HG03432 (cell line): ENCODE results near the gene PDSS2.
"Not testable (repeated sequence)": the region's sequence is repeated elsewhere in the genome, so short reads cannot be mapped to it uniquely, and the experiment has no call there.

ENCODE experiments used
- ATAC-seq: cut with Tn5 transposase; IDR thresholded peaks from one replicate; pipeline ENCODE4 v1.9.1; 2021; ENCODE audit warnings: mild to moderate bottlenecking, moderate library complexity; ENCODE audit not compliant: unreplicated experiment

The PDSS2 gene

GRCh38 chr6:107280001-107280400 is 179.4 kb downstream of the PDSS2 start:
- not testable (repeated sequence) for ATAC-seq

- no peak for ATAC-seq
These were observed 184.0 kb downstream of the PDSS2 start for GRCh38 chr6:107275330-107275865.

DNA sequence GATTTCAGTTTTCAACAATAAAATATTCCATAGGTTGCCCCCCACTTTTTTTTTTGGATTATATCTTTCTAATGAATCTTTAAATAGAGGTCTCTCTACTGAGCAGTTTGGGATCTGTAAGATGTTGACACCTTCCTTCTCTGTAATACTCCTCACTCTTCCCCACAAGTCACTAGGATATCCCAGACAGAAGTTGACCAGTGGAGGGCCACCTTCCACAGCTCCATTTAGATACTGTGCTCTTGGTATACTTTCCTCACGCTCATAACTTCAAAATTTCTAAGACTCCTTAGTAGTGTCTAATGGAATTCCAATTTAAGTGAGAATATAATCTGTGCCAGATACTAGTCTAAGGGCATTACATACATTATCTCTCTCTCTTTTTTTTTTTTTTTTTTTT is 185.1 kb downstream of the PDSS2 start:
- no peak for ATAC-seq

DNA sequence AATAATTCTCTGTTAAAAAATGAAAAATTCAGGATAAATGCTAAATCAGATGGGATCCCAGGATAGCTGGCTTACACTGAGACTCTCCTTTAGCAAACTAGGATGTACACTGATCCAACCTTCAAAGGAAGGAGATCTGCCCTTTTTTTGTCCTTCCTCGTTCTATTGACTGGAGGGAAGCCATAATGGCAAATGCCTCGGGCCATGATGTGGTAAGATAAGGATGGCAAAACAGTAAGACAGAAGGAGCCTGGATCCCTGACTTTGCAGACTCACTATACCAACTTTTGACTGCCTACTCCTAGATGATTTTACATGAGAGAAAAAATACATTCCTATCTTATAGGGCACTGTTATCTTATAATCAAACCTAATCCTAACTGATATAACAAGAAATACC is 187.1 kb downstream of the PDSS2 start:
- ATAC-seq = no peak

- no peak for ATAC-seq
These were observed 188.1 kb downstream of the PDSS2 start for GRCh38 chr6:107271208-107271790.

- ATAC-seq = no peak
These were observed 191.7 kb downstream of the PDSS2 start for GRCh38 chr6:107267634-107268033.

- no peak for ATAC-seq
These were observed 192.4 kb downstream of the PDSS2 start for GRCh38 chr6:107267006-107267405.

GRCh38 chr6:107266563-107266962 is 192.8 kb downstream of the PDSS2 start:
- ATAC-seq = no peak

DNA sequence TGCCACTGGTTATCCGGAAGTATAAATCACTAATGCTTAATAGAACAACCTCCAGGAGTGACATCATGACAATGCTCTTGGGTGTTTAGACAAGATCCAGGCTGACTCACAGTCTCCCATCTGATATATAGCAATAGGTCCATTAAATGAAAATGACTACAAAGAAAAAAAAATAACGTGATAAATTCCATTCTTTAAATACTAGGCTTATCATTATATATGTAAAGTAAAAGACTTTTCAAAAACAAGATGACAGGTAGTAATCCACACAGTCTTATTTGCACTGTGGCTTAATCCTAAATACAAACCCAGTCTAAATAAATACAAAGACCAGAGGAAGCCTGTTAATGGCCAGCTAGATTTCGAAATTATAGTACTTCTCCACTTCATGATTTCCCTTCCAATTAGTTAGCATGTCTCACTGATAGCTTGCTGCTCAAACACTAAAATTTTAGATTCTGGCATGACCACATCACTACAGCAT is 195.0 kb downstream of the PDSS2 start:
- ATAC-seq = no peak

DNA sequence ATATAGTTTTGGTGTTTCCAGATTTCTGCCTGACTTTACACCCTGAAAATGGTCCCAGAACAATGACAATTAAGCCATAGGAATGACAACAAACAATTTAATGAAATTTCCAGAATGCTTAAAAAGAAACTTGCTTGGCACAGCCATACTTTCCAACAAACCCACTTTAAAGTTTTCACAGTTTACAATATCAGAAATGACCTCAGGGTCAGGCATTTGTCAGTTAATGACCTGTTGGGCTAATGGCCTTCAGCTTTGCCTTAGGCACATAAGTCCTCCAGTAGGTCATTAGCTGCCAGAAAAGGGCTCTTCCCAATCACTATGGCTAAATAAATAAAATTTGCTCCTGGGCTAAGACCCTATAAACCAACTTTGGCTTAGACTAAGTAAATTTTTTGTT is 199.4 kb downstream of the PDSS2 start:
- ATAC-seq = no peak

DNA sequence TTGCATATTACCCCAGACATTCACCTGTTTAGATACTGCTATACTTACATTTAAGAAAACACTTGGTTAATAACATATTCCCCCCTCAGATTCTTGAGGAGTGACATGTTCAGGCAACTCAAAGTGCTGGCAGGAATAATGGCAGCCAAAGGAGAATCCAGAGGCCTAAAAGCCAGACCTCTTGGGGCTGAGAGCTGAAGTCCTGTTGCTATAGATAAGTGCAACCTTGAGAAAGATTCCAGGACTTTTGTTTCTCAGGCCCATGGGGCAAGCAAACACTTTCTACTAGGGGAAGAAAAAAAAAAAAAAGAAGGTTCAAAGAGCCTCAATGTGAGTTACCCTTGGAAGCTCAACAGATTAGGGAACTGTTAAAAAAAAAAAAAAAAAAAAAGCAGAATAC is 211.2 kb downstream of the PDSS2 start:
- no peak for ATAC-seq

DNA sequence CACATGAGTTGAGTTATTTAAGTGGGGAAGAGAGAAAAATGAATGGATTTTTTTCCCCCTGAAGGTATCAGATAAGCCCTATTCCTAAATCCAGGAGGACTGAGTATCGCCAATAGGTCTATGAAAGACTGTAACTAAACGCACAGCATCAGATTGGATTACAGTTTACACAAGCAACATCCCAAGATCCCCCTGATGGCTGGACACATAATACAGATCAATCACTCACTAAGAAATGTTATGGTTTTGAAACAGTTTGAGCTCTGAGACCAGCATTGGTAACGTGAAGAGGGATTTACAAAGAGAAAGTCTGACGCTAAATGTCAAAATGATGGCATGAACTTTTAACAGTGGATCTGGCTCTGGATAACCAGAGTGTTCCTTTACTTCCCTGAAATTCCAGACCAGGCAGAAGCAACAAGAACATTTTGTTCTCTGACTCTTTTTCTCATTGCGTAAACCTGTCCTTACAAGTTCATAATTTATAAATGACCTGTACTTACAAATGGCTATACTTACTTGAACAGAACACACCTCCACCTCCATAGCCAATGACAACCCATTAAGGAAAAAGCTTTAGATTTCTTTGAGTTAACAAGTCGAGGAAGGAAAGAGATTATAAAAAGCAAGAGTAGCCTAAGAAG is 212.3 kb downstream of the PDSS2 start:
- ATAC-seq = no peak

GRCh38 chr6:107246249-107246971 is 213.0 kb downstream of the PDSS2 start:
- no peak for ATAC-seq

DNA sequence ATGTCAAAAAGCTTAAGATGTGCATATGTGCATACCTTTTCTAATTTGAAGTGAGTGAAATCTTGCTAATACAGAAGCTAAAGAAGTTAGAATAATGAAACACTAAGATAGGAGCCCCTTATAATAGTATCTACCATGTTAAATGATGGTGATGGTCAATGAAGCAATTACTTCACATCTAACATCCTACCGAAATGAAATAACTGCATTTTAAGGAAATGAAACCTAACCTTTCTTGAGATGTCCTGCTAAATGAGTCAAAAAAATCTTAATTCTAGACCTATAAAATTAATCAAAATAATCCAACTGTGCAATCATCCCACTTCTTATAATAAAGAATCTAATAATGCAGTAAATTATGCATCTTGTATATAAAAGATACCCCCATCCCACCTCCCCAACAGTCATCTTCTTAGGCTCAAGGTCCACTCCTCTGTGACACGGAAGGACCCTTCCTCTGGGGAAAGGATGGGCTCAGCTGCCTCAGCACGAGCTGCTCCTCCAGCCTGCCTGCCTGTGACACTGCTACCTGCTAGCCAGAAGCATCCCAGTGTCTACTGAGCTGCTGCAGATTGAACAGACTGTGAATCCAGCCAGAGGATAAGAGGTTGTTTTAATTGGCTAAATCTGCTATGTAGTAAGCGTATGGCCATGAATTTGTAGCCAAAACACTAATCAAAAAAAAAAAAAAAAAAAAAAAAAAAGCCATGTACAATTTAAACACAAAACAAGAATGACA is 214.5 kb downstream of the PDSS2 start:
- ATAC-seq = no peak

DNA sequence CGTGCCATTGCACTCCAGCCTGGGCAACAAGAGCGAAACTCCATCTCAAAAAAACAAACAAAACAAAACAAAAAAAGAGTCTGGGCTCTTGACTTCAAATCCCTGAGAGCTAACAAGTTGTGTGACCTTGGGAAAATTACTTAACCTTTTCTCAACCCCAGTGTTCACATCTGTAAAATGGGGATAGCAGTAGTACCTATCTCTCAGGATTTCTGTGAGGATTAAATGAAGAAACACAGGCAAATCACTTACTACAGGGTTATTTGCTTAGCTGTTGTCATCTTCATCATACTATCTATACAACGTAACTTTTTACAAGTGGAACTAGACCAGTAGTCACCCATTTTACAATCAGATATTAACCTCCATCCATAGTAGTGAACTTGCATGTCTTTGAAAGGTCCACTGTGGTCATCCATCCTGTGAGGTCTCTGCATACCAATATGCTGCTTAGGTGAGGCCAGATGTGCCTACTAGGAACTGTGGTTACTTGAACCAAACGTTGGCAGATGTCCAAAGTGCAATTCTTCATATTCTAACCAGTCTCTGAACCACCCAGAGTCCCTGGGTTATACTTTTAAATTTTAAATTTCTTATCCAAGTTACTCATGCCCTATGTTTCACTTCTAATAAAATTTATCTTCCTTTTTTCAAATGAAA is 215.2 kb downstream of the PDSS2 start:
- no peak for ATAC-seq

GRCh38 chr6:107243471-107243870 is 215.9 kb downstream of the PDSS2 start:
- ATAC-seq = no peak

GRCh38 chr6:107237992-107238660 is 221.2 kb downstream of the PDSS2 start:
- ATAC-seq = no peak

DNA sequence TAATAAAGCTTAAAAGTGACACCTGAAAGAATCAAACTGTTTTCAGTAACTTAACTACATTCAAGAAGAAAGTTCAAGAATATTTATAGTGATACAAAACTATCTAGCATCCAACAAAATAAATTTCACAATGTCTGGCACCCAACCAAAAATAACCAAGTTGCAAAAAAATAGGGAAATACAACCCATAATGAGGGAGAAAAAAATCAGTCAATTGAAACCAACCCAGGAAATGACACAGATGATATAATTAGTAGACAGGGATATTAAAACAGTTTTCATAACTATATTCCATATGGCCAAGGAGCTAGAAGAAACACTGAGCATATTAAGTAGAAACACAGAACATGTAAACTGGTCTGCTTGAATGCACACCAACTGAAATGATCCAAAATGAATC is 223.9 kb downstream of the PDSS2 start:
- ATAC-seq = no peak

DNA sequence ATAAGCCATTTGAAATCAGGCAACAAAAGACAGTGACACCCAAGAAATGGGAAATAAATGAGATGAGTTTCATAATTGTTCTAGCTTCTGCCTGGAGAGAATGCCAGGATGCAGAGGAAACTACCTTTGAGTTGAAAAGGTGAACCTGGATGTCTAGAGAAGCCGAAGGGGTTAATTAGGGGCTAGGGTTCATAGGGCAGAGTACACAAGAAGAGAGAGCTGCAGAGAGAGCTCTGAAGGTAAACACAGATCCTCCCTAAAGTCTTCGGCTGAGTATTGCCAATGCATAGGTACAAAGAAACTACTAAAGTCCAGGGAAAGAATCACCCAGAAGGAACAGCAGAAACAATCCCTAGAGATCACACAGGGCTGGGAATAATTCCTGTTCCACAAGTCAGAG is 224.4 kb downstream of the PDSS2 start:
- no peak for ATAC-seq

DNA sequence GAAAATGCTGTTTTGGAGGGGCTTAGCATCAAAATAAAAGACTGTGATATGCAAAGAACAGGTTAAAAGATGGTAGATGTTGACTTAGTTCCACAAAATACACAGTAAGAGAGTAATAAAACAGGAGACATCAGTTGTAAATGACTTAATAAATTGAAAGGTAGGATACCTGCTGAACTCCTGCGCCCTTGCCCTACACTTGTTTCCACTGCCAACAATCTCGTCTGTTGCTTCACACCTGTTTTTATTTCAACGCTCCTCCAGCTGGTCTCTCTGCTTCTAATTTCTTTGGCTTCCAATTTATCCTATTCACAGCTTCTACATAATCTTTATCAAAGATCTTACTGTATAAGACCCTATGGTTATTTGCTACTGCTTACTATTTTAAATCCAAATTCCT is 228.1 kb downstream of the PDSS2 start:
- no peak for ATAC-seq
